ENCODE results near the gene RAB35. TPM values are rescaled to one million over a fixed set of nuclear protein-coding genes. Genes with fewer than 3 reads are reported as not detected.
A peak's percentile ranks its signal among the peaks of the same experiment; 100 is the strongest.

RAB35 gene
- total and polyA plus RNA-seq, 2 experiments from 2014 or later, result 9.9 to 16.9 TPM

GRCh38 chr12:120131116-120131515, 14.6 kb upstream of the RAB35 start (continued):
- TF ChIP-seq ZNF462 (CRISPR knock-in tag; IDR thresholded peaks at IDR 0.05) (no peak), JUNB (IDR thresholded peaks at IDR 0.05; ENCODE audit: unreplicated experiment) (no peak)

- H3K27ac ChIP-seq (ENCODE audit: low read depth), result peak overlapping the region; percentile 19; the same call in 1 of the 2 replicates
- no peak overlapping the region for H3K4me3 Mint-ChIP-seq
- ATAC-seq (no peak), DNase-seq (ENCODE audit: low spot score) (no peak)
- no peak overlapping the region for H2AFZ ChIP-seq
- H3K27me3 ChIP-seq (ENCODE audit: insufficient read depth), result no peaks in the 10 kb centered on the region
- no peak overlapping the region for H3K27ac Mint-ChIP-seq
- no peaks in the 10 kb centered on the region for H3K79me2 ChIP-seq (replicated peaks; ENCODE audit: insufficient read depth)
- H3K4me3 ChIP-seq, result no peak overlapping the region
- H3K36me3 Mint-ChIP-seq (ENCODE audit: low read depth), result peaks cover 94% of the 10 kb centered on the region
- peaks cover 11% of the 10 kb centered on the region for H3K4me1 ChIP-seq (ENCODE audit: insufficient read depth)
- H3K36me3 ChIP-seq (ENCODE audit: insufficient read depth), result peaks cover 63% of the 10 kb centered on the region
- peaks cover 7% of the 10 kb centered on the region; the same call in 1 of the 2 replicates for H3F3A ChIP-seq (replicated peaks; ENCODE audit: low read depth)
- no peaks in the 10 kb centered on the region for H3K9me3 Mint-ChIP-seq
- H3K9me2 ChIP-seq (ENCODE audit: insufficient read depth), result no peaks in the 10 kb centered on the region
- H4K20me1 ChIP-seq (replicated peaks; ENCODE audit: insufficient read depth), result peaks cover 19% of the 10 kb centered on the region
- no peak overlapping the region for H3K4me2 ChIP-seq
- peaks cover 8% of the 10 kb centered on the region for H3K27me3 Mint-ChIP-seq (ENCODE audit: insufficient read depth, low read depth, poor library complexity)
- peaks cover 17% of the 10 kb centered on the region; the same call in 2 of the 3 replicates for H3K4me1 Mint-ChIP-seq
- TF ChIP-seq EZH2phosphoT487 (IDR thresholded peaks at IDR 0.05; ENCODE audit: unreplicated experiment) (no peak), POLR2AphosphoS5 (IDR thresholded peaks at IDR 0.05; ENCODE audit: low read depth) (no peak), CTCF (conservative IDR thresholded peaks at IDR 0.05; ENCODE audit: low read depth in 2 of 2) (no peak), REST (IDR thresholded peaks at IDR 0.05; ENCODE audit: unreplicated experiment) (no peak), EZH2 (IDR thresholded peaks at IDR 0.05; ENCODE audit: low read depth, unreplicated experiment) (no peak), ZNF114 (CRISPR knock-in tag; IDR thresholded peaks at IDR 0.05) (no peak), JUNB (IDR thresholded peaks at IDR 0.05; ENCODE audit: unreplicated experiment) (no peak)
These were observed 13.5 kb upstream of the RAB35 start for GRCh38 chr12:120130011-120130410.

All from GM23338 (cell line).